GM13977 (cell line): ENCODE data around the gene CARMIL1.

Experiments used
- DNase-seq: peaks from one replicate; pipeline ENCODE4 v3.0.0; 2012; ENCODE audit warnings: low spot score
- CTCF ChIP-seq: IDR thresholded peaks from 2 replicates; pipeline ENCODE4 v1.5.1; 2012; ENCODE audit warnings: mild to moderate bottlenecking, control low read depth; ENCODE audit not compliant: insufficient read depth; ENCODE audit errors: extremely low read depth, missing control alignments
- in situ Hi-C: fragments of 300-500 bp; cut with MboI; formaldehyde crosslinking; loops from one replicate; pipeline ENCODE4 v1.12.0; 2022; ENCODE audit warnings: low sequenced_read_pairs, low pct_unique_long_range_greater_than_20kb, mixed read lengths, inconsistent platforms; ENCODE audit not compliant: unreplicated experiment

Gene CARMIL1

GRCh38 chr6:25333471-25333870, 54.3 kb downstream of the CARMIL1 start:
- in situ Hi-C loops = no loop called here
- no peak for TF ChIP-seq CTCF
- DNase-seq = no peak

GRCh38 chr6:25334793-25335192, 55.6 kb downstream of the CARMIL1 start:
- no peak for TF ChIP-seq CTCF
- no peak for DNase-seq
- in situ Hi-C loops = no loop called here

GRCh38 chr6:25336996-25337395, 57.8 kb downstream of the CARMIL1 start:
- in situ Hi-C loops = no loop called here
- no peak for DNase-seq
- no peak for TF ChIP-seq CTCF

- no peak for DNase-seq
- no peak for TF ChIP-seq CTCF
- in situ Hi-C loops = no loop called here
Observed at GRCh38 chr6:25337431-25337830, 58.3 kb downstream of the CARMIL1 start.

- no peak for DNase-seq
- in situ Hi-C loops = no loop called here
- no peak for TF ChIP-seq CTCF
Observed at GRCh38 chr6:25340431-25341202, 61.4 kb downstream of the CARMIL1 start.

GRCh38 chr6:25341203-25341552, 62.0 kb downstream of the CARMIL1 start:
- DNase-seq = no peak
- TF ChIP-seq CTCF = no peak
- in situ Hi-C loops = no loop called here
